SKM-1 (cell line): Measurements from ENCODE around the gene HBZ.
"Not testable (repeated sequence)": the region's sequence is repeated elsewhere in the genome, so short reads cannot be mapped to it uniquely, and the experiment has no call there.

Experiments used
- DNase-seq: peaks from one replicate; lab custom pipeline; 2025; ENCODE audit not compliant: unreplicated experiment; lab: John Stamatoyannopoulos, UW

HBZ gene

GRCh38 chr16:152141-153128 lies at the start of gene HBZ:
TSS of gene HBZ (plus strand) at chr16:152644. CDS start at chr16:152910, 266 bp downstream.
- no peak for DNase-seq

- DNase-seq, result no peak
Measured at GRCh38 chr16:104355-104754, 48.1 kb upstream of the HBZ start.

- DNase-seq, result no peak
Measured at GRCh38 chr16:104928-105327, 47.5 kb upstream of the HBZ start.

GRCh38 chr16:105521-105920 lies 46.9 kb upstream of the HBZ start:
- no peak for DNase-seq

GRCh38 chr16:106623-107324 lies 45.7 kb upstream of the HBZ start:
- peak; percentile 75 for DNase-seq

- no peak for DNase-seq
Measured at GRCh38 chr16:112153-112840, 40.1 kb upstream of the HBZ start.

GRCh38 chr16:114327-114726 lies 38.1 kb upstream of the HBZ start:
- no peak for DNase-seq

GRCh38 chr16:116015-116414 lies 36.4 kb upstream of the HBZ start:
- no peak for DNase-seq

- peak; percentile 24 for DNase-seq
Measured at GRCh38 chr16:117379-118365, 34.8 kb upstream of the HBZ start.

GRCh38 chr16:118857-119256 lies 33.6 kb upstream of the HBZ start:
- DNase-seq, result no peak

GRCh38 chr16:119295-119694 lies 33.1 kb upstream of the HBZ start:
- DNase-seq, result no peak

GRCh38 chr16:119835-120491 lies 32.5 kb upstream of the HBZ start:
- no peak for DNase-seq

GRCh38 chr16:120756-121155 lies 31.7 kb upstream of the HBZ start:
- no peak for DNase-seq

GRCh38 chr16:122361-122760 lies 30.1 kb upstream of the HBZ start:
- DNase-seq, result no peak

GRCh38 chr16:123558-124350 lies 28.7 kb upstream of the HBZ start:
- not testable (repeated sequence) for DNase-seq

- DNase-seq, result no peak
Measured at GRCh38 chr16:125011-125410, 27.4 kb upstream of the HBZ start.

GRCh38 chr16:129075-129474 lies 23.4 kb upstream of the HBZ start:
- no peak for DNase-seq

GRCh38 chr16:130533-131173 lies 21.8 kb upstream of the HBZ start:
- no peak for DNase-seq

- no peak for DNase-seq
Measured at GRCh38 chr16:132120-132519, 20.3 kb upstream of the HBZ start.
